K562 (cell line): Measurements from ENCODE around the gene NMNAT2. TPM values are rescaled to one million over a fixed set of nuclear protein-coding genes. Genes with fewer than 3 reads are reported as not detected.

Source experiments
- ATAC-seq: fragments of 200-7000 bp; cut with Tn5 transposase; 3 replicates; pipeline ENCODE4 v1.9.1; 2020; ENCODE audit warnings: moderate library complexity
- BruUV-seq: library from RNA; stranded (reverse); fragments of 400-500 nt; replicated peaks from 2 replicates; lab custom pipeline; 2021; lab: Mats Ljungman, UMichigan
- CTCF ChIA-PET: fragments of 300-600 bp; formaldehyde crosslinking; extraction: SDS; loops from one replicate; lab custom pipeline; 2021; ENCODE audit warnings: low intra/inter-chr PET ratio; lab: Yijun Ruan, JAX
- POLR2A ChIA-PET: fragments of 300-600, 350-650 bp; sonication (Branson Sonifier 250); formaldehyde crosslinking; extraction: SDS; loops from one replicate; lab custom pipeline; 2021; ENCODE audit warnings: antibody characterized with exemption, inconsistent platforms; lab: Yijun Ruan, JAX
- DNase-seq, 4 experiments: peaks; one replicate each; pipeline versions ENCODE4 v3.0.0 to v3.0.0-alpha.2; 2011 to 2018; ENCODE audit warnings: low spot score in 3 of 4, mixed read lengths in 3 of 4; ENCODE audit errors: extremely low read depth in 1 of 4
- FAIRE-seq: peaks from 2 replicates; lab custom pipeline; 2011; peaks lifted over from hg19 to GRCh38; lab: Jason Lieb, UNC
- H2AFZ ChIP-seq: 2 replicates; pipeline ENCODE4 v1.6.0; 2011; ENCODE audit warnings: low read depth, low read length, control low read depth, inconsistent platforms
- H3K27ac ChIP-seq: fragments of 200-600 bp; 3 replicates; pipeline ENCODE4 v1.8.0; 2011; ENCODE audit warnings: low read depth, mild to moderate bottlenecking, control low read depth, inconsistent platforms, low read length, moderate library complexity, mixed read lengths; ENCODE audit errors: extremely low read depth
- H3K27me3 ChIP-seq, 2 experiments: fragments of 300-600 bp in 1 of 2; 2 replicates in 1 of 2; 3 replicates in 1 of 2; pipeline versions ENCODE4 v1.6.0 to v1.8.0; 2011; ENCODE audit warnings: inconsistent platforms in 2 of 2, low read length in 2 of 2, mild to moderate bottlenecking in 1 of 2, mixed read lengths in 1 of 2, moderate library complexity in 1 of 2; ENCODE audit not compliant: control insufficient read depth in 2 of 2, insufficient read depth in 2 of 2
- H3K36me3 ChIP-seq: fragments of 300-600 bp; 3 replicates; pipeline ENCODE4 v1.8.0; 2011; ENCODE audit warnings: mild to moderate bottlenecking, low read length, inconsistent platforms; ENCODE audit not compliant: control insufficient read depth, insufficient read depth
- H3K4me1 ChIP-seq, 2 experiments: fragments of 200-600 bp in 1 of 2; replicated peaks in 1 of 2; 2 replicates in 1 of 2; 3 replicates in 1 of 2; pipeline versions ENCODE4 v1.5.1 to v1.8.0; 2011; ENCODE audit warnings: inconsistent platforms in 2 of 2, low read length in 2 of 2, mild to moderate bottlenecking in 1 of 2, mixed read lengths in 1 of 2, moderate library complexity in 1 of 2; ENCODE audit not compliant: control insufficient read depth in 2 of 2, insufficient read depth in 2 of 2
- H3K4me2 ChIP-seq: 2 replicates; pipeline ENCODE4 v1.6.1; 2011; ENCODE audit warnings: low read length, control low read depth, inconsistent platforms, mixed read lengths; ENCODE audit not compliant: insufficient read depth
- H3K4me3 ChIP-seq: fragments of 200-600 bp; sonication (generic), shearing (Covaris generic); 2 replicates; pipeline ENCODE4 v1.5.1; 2016; ENCODE audit warnings: control low read depth, inconsistent platforms
- H3K79me2 ChIP-seq: fragments of 200-600 bp; 3 replicates; pipeline ENCODE4 v1.8.0; 2011; ENCODE audit warnings: low read length, inconsistent platforms; ENCODE audit not compliant: control insufficient read depth, insufficient read depth
- H3K9ac ChIP-seq, 2 experiments: 2 replicates each; pipeline versions ENCODE4 v1.6.0 to v1.6.1; 2011; ENCODE audit warnings: low read depth in 2 of 2, low read length in 2 of 2, control low read depth in 1 of 2, inconsistent platforms in 1 of 2, mild to moderate bottlenecking in 1 of 2, mixed read lengths in 1 of 2; ENCODE audit not compliant: insufficient read depth in 1 of 2
- H3K9me1 ChIP-seq: one replicate; pipeline ENCODE4 v1.6.0; 2011; ENCODE audit warnings: inconsistent platforms, mild to moderate bottlenecking, low read length, moderate library complexity; ENCODE audit not compliant: control insufficient read depth, insufficient read depth
- H3K9me3 ChIP-seq: replicated peaks from 2 replicates; pipeline ENCODE4 v1.5.1; 2011; ENCODE audit warnings: low read depth, low read length, inconsistent platforms; ENCODE audit not compliant: control insufficient read depth, insufficient read depth
- H4K20me1 ChIP-seq: replicated peaks from 2 replicates; pipeline ENCODE4 v1.6.1; 2011; ENCODE audit warnings: low read length, inconsistent platforms, mixed read lengths; ENCODE audit not compliant: control insufficient read depth, insufficient read depth
- GTF2E2 ChIP-seq: fragments of 200-800 bp; sonication (Bioruptor generic); IDR thresholded peaks from 2 replicates; pipeline ENCODE4 v1.6.1; 2016; ENCODE audit warnings: missing genetic modification characterization, missing compliant biosample characterization
- KLF1 ChIP-seq: fragments of 450-650 bp; IDR thresholded peaks from 2 replicates; pipeline ENCODE4 v1.6.1; 2016; ENCODE audit warnings: missing genetic modification characterization, missing compliant biosample characterization
- POLR2H ChIP-seq: IDR thresholded peaks from 2 replicates; pipeline ENCODE4 v1.6.1; 2016; ENCODE audit warnings: missing genetic modification characterization, low read depth, mild to moderate bottlenecking, control low read depth, missing compliant biosample characterization, moderate library complexity
- YY1 ChIP-seq, 3 experiments: IDR thresholded peaks; 2 replicates each; pipeline ENCODE4 v1.6.1; 2011; ENCODE audit warnings: low read length in 2 of 3, mild to moderate bottlenecking in 2 of 3, moderate library complexity in 2 of 3, borderline replicate concordance in 1 of 3, control low read depth in 1 of 3, low read depth in 1 of 3; ENCODE audit not compliant: insufficient read depth in 3 of 3, insufficient replicate concordance in 2 of 3, control insufficient read depth in 1 of 3, insufficient read length in 1 of 3; ENCODE audit errors: extremely low read depth in 1 of 3
- ZNF263 ChIP-seq: sonication (generic); formaldehyde crosslinking; IDR thresholded peaks from 2 replicates; pipeline ENCODE4 v1.8.0; 2022; ENCODE audit warnings: mild to moderate bottlenecking, missing genetic modification reagents, borderline replicate concordance
- ZNF318 ChIP-seq, 2 experiments: fragments of 450-650 bp; IDR thresholded peaks; 2 replicates each; pipeline ENCODE4 v1.6.1; 2016; ENCODE audit warnings: mild to moderate bottlenecking in 2 of 2, borderline replicate concordance in 1 of 2, low read depth in 1 of 2, moderate library complexity in 1 of 2
- WGBS: fragments of 100-300 bp; shearing (Covaris generic); methylation state at CpG from one replicate; pipeline ENCODE4 v1.1.6; 2016; ENCODE audit warnings: low coverage, mixed read lengths; ENCODE audit not compliant: insufficient coverage; ENCODE audit errors: missing lambda C conversion rate; 5-methylcytosine and 5-hydroxymethylcytosine counted together
- in situ Hi-C: fragments of 300-500 bp; cut with MboI; formaldehyde crosslinking; loops from 4 replicates; pipeline ENCODE4 v1.15.0; 2018; ENCODE audit warnings: inconsistent platforms, mixed read lengths
- intact Hi-C: fragments of 100-400 bp; cut with micrococcal nuclease; formaldehyde crosslinking; loops from 2 replicates; pipeline ENCODE4 v1.14.2; 2022
- polyA plus RNA-seq, 8 experiments: library from polyadenylated mRNA; depleted of rRNA in 4 of 8; stranded (reverse) in 5 of 8; unstranded in 3 of 8; fragments of >200 nt; fragmentation: Nextera tagmentation in 2 of 8; fragmentation: Illumina TruSeq in 1 of 8; extraction: Ambion mirVana in 2 of 8; extraction: Trizol in 1 of 8; gene quantifications; 2 replicates each; pipeline versions ENCODE4 v1.2.1 to v1.2.3, GENCODE V29; 2011 to 2014; ENCODE audit warnings: inconsistent platforms in 1 of 8, missing spikeins in 1 of 8
- total RNA-seq, 7 experiments: library from RNA; depleted of rRNA in 6 of 7; stranded (reverse); fragments of >200 nt in 6 of 7; fragmentation: Illumina TruSeq in 2 of 7; extraction: Trizol in 2 of 7; gene quantifications; 2 replicates each; pipeline versions ENCODE4 v1.2.1 to v1.2.3, GENCODE V29; 2011 to 2021; ENCODE audit warnings: low replicate concordance in 1 of 7

NMNAT2 gene
- total and polyA plus RNA-seq, 9 of the 15 experiments (the other 6 are each of a cell fraction or from before 2014, with no cell fraction given), result not detected

GRCh38 chr1:183259924-183260323 is 158.3 kb downstream of the NMNAT2 start:
- no peaks in the 10 kb centered on the region for H3K4me1 ChIP-seq
- no peak for TF ChIP-seq GTF2E2 (tag)
- no peak for TF ChIP-seq POLR2H (tag)
- no peak for TF ChIP-seq YY1 (IDR thresholded peaks at IDR 0.05; ENCODE audit: borderline replicate concordance in 1 of 3, control insufficient read depth in 1 of 3, extremely low read depth in 1 of 3, insufficient read depth in 3 of 3, insufficient read length in 1 of 3, insufficient replicate concordance in 2 of 3, low read depth in 1 of 3, low read length in 2 of 3)
- TF ChIP-seq ZNF318 (IDR thresholded peaks at IDR 0.05; ENCODE audit: borderline replicate concordance in 1 of 2, low read depth in 1 of 2), result no peak
- no peak for TF ChIP-seq ZNF263
- no peak for TF ChIP-seq KLF1
- no peak overlapping the region for H3K4me2 ChIP-seq
- no peak overlapping the region for H2AFZ ChIP-seq
- no peak overlapping the region for H3K27ac ChIP-seq
- BruUV-seq, result no TSS peak
- no peaks in the 10 kb centered on the region for H3K36me3 ChIP-seq
- no peak for FAIRE-seq
- H3K4me3 ChIP-seq, result no peak overlapping the region
- no peak for DNase-seq
- CTCF ChIA-PET, result no interaction called here
- no peaks in the 10 kb centered on the region for H3K9me1 ChIP-seq
- H3K27me3 ChIP-seq, result peaks cover 12 to 33% of the 10 kb centered on the region in 2 experiments; a peak in 4 of 5 replicates
- no peaks in the 10 kb centered on the region for H3K79me2 ChIP-seq
- in situ Hi-C loops (no loop called here), intact Hi-C loops (no loop called here)
- H4K20me1 ChIP-seq, result no peaks in the 10 kb centered on the region
- under 1% methylated on average over 5 of the region's 5 CpGs for WGBS
- POLR2A ChIA-PET, result interaction anchor here (0.6 to 0.7 kb wide), 2 partner anchors 763 to 1197 kb away, joined by 3 read pairs; no protein-coding TSS in a partner anchor
- no peak for ATAC-seq
- no peaks in the 10 kb centered on the region for H3K9me3 ChIP-seq
- H3K9ac ChIP-seq, result no peak overlapping the region
